H9 (cell line): ENCODE results near the gene DNMT3B. TPM values are rescaled to one million over a fixed set of nuclear protein-coding genes. Genes with fewer than 3 reads are reported as not detected.

Experiments used
- DNase-seq: peaks from one replicate; pipeline ENCODE4 v3.0.0-alpha.2; 2017
- H2AFZ ChIP-seq: one replicate; pipeline ENCODE4 v1.6.1; 2013; ENCODE audit warnings: mild to moderate bottlenecking, low read length, control low read depth, moderate library complexity
- H2AK5ac ChIP-seq: 2 replicates; pipeline ENCODE4 v1.6.1; 2013; ENCODE audit warnings: low read length, control low read depth, mixed read lengths; ENCODE audit not compliant: insufficient read length
- H2BK120ac ChIP-seq: one replicate; pipeline ENCODE4 v1.6.1; 2013; ENCODE audit warnings: low read depth, mild to moderate bottlenecking, low read length, control low read depth, inconsistent platforms; ENCODE audit not compliant: poor library complexity, severe bottlenecking
- H2BK12ac ChIP-seq: 2 replicates; pipeline ENCODE4 v1.6.1; 2013; ENCODE audit warnings: low read length, control low read depth, mixed read lengths, low read depth; ENCODE audit not compliant: insufficient read length
- H2BK15ac ChIP-seq: 2 replicates; pipeline ENCODE4 v1.6.1; 2013; ENCODE audit warnings: low read depth, low read length, control low read depth
- H2BK20ac ChIP-seq: one replicate; pipeline ENCODE4 v1.6.1; 2013; ENCODE audit warnings: low read depth, mild to moderate bottlenecking, low read length, control low read depth, inconsistent platforms; ENCODE audit not compliant: poor library complexity, severe bottlenecking
- H2BK5ac ChIP-seq: 2 replicates; pipeline ENCODE4 v1.6.1; 2013; ENCODE audit warnings: low read length, control low read depth, mixed read lengths; ENCODE audit not compliant: insufficient read length
- H3K14ac ChIP-seq: 2 replicates; pipeline ENCODE4 v1.6.1; 2013; ENCODE audit warnings: low read length, control low read depth; ENCODE audit not compliant: insufficient read depth
- H3K18ac ChIP-seq: 2 replicates; pipeline ENCODE4 v1.6.1; 2013; ENCODE audit warnings: low read depth, mild to moderate bottlenecking, mixed read lengths, low read length, control low read depth; ENCODE audit not compliant: insufficient read length
- H3K23ac ChIP-seq: 2 replicates; pipeline ENCODE4 v1.6.1; 2013; ENCODE audit warnings: low read length, control low read depth, mixed read lengths, low read depth; ENCODE audit not compliant: insufficient read length
- H3K23me2 ChIP-seq: 2 replicates; pipeline ENCODE4 v1.6.1; 2013; ENCODE audit warnings: low read depth, mild to moderate bottlenecking, mixed read lengths, low read length, control low read depth; ENCODE audit not compliant: insufficient read length, poor library complexity, severe bottlenecking
- H3K27ac ChIP-seq: 2 replicates; pipeline ENCODE4 v1.5.1; 2013; ENCODE audit warnings: low read length, control low read depth, mixed read lengths, low read depth; ENCODE audit not compliant: insufficient read length
- H3K27me3 ChIP-seq: 2 replicates; pipeline ENCODE4 v1.6.1; 2013; ENCODE audit warnings: low read length, control low read depth, inconsistent platforms; ENCODE audit not compliant: insufficient read depth
- H3K4ac ChIP-seq: 2 replicates; pipeline ENCODE4 v1.6.1; 2013; ENCODE audit warnings: low read depth, mild to moderate bottlenecking, control low read depth, inconsistent platforms, low read length, moderate library complexity
- H3K4me1 ChIP-seq: 2 replicates; pipeline ENCODE4 v1.6.1; 2013; ENCODE audit warnings: low read length, control low read depth, inconsistent platforms; ENCODE audit not compliant: insufficient read depth
- H3K4me2 ChIP-seq: 2 replicates; pipeline ENCODE4 v1.6.1; 2013; ENCODE audit warnings: low read length, control low read depth, mixed read lengths; ENCODE audit not compliant: insufficient read length, insufficient read depth
- H3K56ac ChIP-seq: 2 replicates; pipeline ENCODE4 v1.6.1; 2013; ENCODE audit warnings: low read depth, mild to moderate bottlenecking, mixed read lengths, low read length, control low read depth; ENCODE audit not compliant: insufficient read length
- H3K79me1 ChIP-seq: 2 replicates; pipeline ENCODE4 v1.6.1; 2013; ENCODE audit warnings: low read depth, mild to moderate bottlenecking, moderate library complexity, low read length, control low read depth, inconsistent platforms; ENCODE audit not compliant: insufficient read depth, poor library complexity, severe bottlenecking
- H3K79me2 ChIP-seq: 2 replicates; pipeline ENCODE4 v1.6.1; 2013; ENCODE audit warnings: low read length, control low read depth, inconsistent platforms; ENCODE audit not compliant: insufficient read depth
- H3K9ac ChIP-seq: 2 replicates; pipeline ENCODE4 v1.6.1; 2013; ENCODE audit warnings: low read length, control low read depth, mixed read lengths; ENCODE audit not compliant: insufficient read length; ENCODE audit errors: extremely low read depth
- H3K9me3 ChIP-seq: one replicate; pipeline ENCODE4 v1.6.1; 2013; ENCODE audit warnings: low read depth, low read length, inconsistent platforms; ENCODE audit not compliant: control insufficient read depth
- H3T11ph ChIP-seq: one replicate; pipeline ENCODE4 v1.6.1; 2013; ENCODE audit warnings: mild to moderate bottlenecking, low read length, control low read depth, inconsistent platforms
- H4K20me1 ChIP-seq: one replicate; pipeline ENCODE4 v1.6.1; 2013; ENCODE audit not compliant: control insufficient read depth, insufficient read length, insufficient read depth
- H4K5ac ChIP-seq: 2 replicates; pipeline ENCODE4 v1.6.1; 2013; ENCODE audit warnings: low read depth, mild to moderate bottlenecking, mixed read lengths, low read length, control low read depth; ENCODE audit not compliant: insufficient read length
- H4K8ac ChIP-seq: replicated peaks from 2 replicates; pipeline ENCODE4 v1.6.1; 2013; ENCODE audit warnings: low read length, control low read depth, mixed read lengths, low read depth; ENCODE audit not compliant: insufficient read length
- H4K91ac ChIP-seq: 2 replicates; pipeline ENCODE4 v1.6.1; 2013; ENCODE audit warnings: low read depth, mild to moderate bottlenecking, moderate library complexity, mixed read lengths, low read length, control low read depth; ENCODE audit not compliant: insufficient read length
- H3K27ac Mint-ChIP-seq, 3 experiments: 2 replicates in 2 of 3; 3 replicates in 1 of 3; pipeline ENCODE4 v1.8.0; 2020 to 2021; ENCODE audit warnings: mixed read lengths in 3 of 3, mild to moderate bottlenecking in 1 of 3, moderate library complexity in 1 of 3
- H3K27me3 Mint-ChIP-seq: 2 replicates; pipeline ENCODE4 v1.8.0; 2021; ENCODE audit warnings: low read depth, mild to moderate bottlenecking, moderate library complexity, mixed read lengths
- H3K36me3 Mint-ChIP-seq, 3 experiments: 2 replicates in 2 of 3; 3 replicates in 1 of 3; pipeline ENCODE4 v1.8.0; 2020 to 2021; ENCODE audit warnings: low read depth in 3 of 3, mixed read lengths in 3 of 3; ENCODE audit not compliant: insufficient read depth in 1 of 3
- H3K4me1 Mint-ChIP-seq, 2 experiments: 2 replicates each; pipeline ENCODE4 v1.8.0; 2020; ENCODE audit warnings: mixed read lengths in 2 of 2
- H3K4me3 Mint-ChIP-seq, 2 experiments: 2 replicates in 1 of 2; 3 replicates in 1 of 2; pipeline ENCODE4 v1.8.0; 2020 to 2021; ENCODE audit warnings: mild to moderate bottlenecking in 2 of 2, mixed read lengths in 2 of 2, moderate library complexity in 1 of 2
- H3K9me3 Mint-ChIP-seq, 2 experiments: 2 replicates in 1 of 2; 3 replicates in 1 of 2; pipeline ENCODE4 v1.8.0; 2020; ENCODE audit warnings: mild to moderate bottlenecking in 2 of 2, mixed read lengths in 2 of 2, moderate library complexity in 1 of 2
- WGBS: extraction: QIAGEN DNeasy Blood & Tissue Kit; methylation state at CpG from one replicate; pipeline ENCODE4 v1.1.7; 2013; ENCODE audit warnings: missing lambda C conversion rate, low lambda C conversion rate, mixed read lengths; ENCODE audit not compliant: insufficient read length; ENCODE audit errors: extremely low coverage; 5-methylcytosine and 5-hydroxymethylcytosine counted together
- total RNA-seq: library from RNA; stranded (reverse); gene quantifications from 2 replicates; pipeline ENCODE4 v1.2.1, GENCODE V29; 2021
- TF ChIP-seq, protein P1 (sequence below): fragments of 200-600 bp; sonication (generic); conservative IDR thresholded peaks from 3 replicates; pipeline ENCODE4 v1.8.0; 2021; ENCODE audit warnings: antibody characterized with exemption, mild to moderate bottlenecking

The DNMT3B gene
- total RNA-seq, 1 experiment from 2014 or later = 980 TPM

DNA sequence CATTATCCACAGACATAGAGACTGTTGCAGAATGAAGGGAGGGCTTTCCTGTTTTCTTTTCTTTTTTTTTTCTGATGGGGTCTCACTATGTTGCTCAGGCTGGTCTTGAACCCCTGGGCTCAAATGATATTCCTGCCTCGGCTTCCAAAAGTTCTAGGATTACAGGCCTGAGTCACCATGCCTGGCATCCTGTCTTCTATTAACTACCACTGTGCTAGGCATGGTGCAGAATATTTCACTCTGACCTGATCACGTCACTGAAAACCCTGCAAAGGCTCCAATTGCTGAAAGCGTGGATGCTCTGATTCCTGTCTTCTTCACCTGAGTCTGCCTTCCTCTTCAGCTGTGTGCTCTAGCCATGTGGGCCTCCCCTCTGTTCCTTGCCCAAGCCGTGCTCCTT lies 8.5 kb upstream of the DNMT3B start:
- H3K9me3 ChIP-seq = no peaks in the 10 kb centered on the region
- H3K4me2 ChIP-seq = no peak overlapping the region
- H3K4me1 ChIP-seq = peaks cover 15% of the 10 kb centered on the region; the same call in 1 of the 2 replicates
- H4K91ac ChIP-seq = no peak overlapping the region
- no peaks in the 10 kb centered on the region for H3K23me2 ChIP-seq
- Mint-ChIP-seq H3K4me3 (no peak overlapping the region; a peak in 1 of 5 replicates), H3K27me3 (no peaks in the 10 kb centered on the region), H3K4me1 (peaks cover 65 to 73% of the 10 kb centered on the region in 2 experiments), H3K36me3 (no peaks in the 10 kb centered on the region), H3K9me3 (no peaks in the 10 kb centered on the region; a peak in 1 of 5 replicates), H3K27ac (peak overlapping the region in 2 of 3 experiments; percentile 41 to 83; a peak in 4 of 7 replicates)
- no peak overlapping the region for H3T11ph ChIP-seq
- H4K20me1 ChIP-seq = no peaks in the 10 kb centered on the region
- no peak overlapping the region for H3K9ac ChIP-seq
- no peak overlapping the region for H3K56ac ChIP-seq
- no peak overlapping the region for H2BK5ac ChIP-seq
- no peak overlapping the region for H2BK20ac ChIP-seq
- H2BK15ac ChIP-seq = no peak overlapping the region
- H3K4ac ChIP-seq = no peak overlapping the region
- no peak for DNase-seq
- H3K27ac ChIP-seq = no peak overlapping the region
- no peak overlapping the region for H4K5ac ChIP-seq
- no peaks in the 10 kb centered on the region for H3K79me2 ChIP-seq
- H2AK5ac ChIP-seq = no peak overlapping the region
- H2BK12ac ChIP-seq = no peak overlapping the region
- H2AFZ ChIP-seq = no peak overlapping the region
- H4K8ac ChIP-seq = no peak overlapping the region
- no peaks in the 10 kb centered on the region for H3K27me3 ChIP-seq
- no peak overlapping the region for H3K14ac ChIP-seq
- H3K79me1 ChIP-seq = no peaks in the 10 kb centered on the region
- no peak overlapping the region for H3K18ac ChIP-seq
- no CpG with 5 or more reads among the region's 4 CpGs for WGBS
- H2BK120ac ChIP-seq = no peak overlapping the region
- TF ChIP-seq, protein P1, sequence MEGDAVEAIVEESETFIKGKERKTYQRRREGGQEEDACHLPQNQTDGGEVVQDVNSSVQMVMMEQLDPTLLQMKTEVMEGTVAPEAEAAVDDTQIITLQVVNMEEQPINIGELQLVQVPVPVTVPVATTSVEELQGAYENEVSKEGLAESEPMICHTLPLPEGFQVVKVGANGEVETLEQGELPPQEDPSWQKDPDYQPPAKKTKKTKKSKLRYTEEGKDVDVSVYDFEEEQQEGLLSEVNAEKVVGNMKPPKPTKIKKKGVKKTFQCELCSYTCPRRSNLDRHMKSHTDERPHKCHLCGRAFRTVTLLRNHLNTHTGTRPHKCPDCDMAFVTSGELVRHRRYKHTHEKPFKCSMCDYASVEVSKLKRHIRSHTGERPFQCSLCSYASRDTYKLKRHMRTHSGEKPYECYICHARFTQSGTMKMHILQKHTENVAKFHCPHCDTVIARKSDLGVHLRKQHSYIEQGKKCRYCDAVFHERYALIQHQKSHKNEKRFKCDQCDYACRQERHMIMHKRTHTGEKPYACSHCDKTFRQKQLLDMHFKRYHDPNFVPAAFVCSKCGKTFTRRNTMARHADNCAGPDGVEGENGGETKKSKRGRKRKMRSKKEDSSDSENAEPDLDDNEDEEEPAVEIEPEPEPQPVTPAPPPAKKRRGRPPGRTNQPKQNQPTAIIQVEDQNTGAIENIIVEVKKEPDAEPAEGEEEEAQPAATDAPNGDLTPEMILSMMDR = no peak
- no peak overlapping the region for H3K23ac ChIP-seq
